Epidermal melanocyte (primary cell): ENCODE measurements around the gene TAS1R2.
"Not testable (repeated sequence)": the region's sequence is repeated elsewhere in the genome, so short reads cannot be mapped to it uniquely, and the experiment has no call there.

Experiments
- DNase-seq: peaks from one replicate; pipeline ENCODE4 v3.0.0; 2011; ENCODE audit warnings: low spot score; ENCODE audit not compliant: insufficient read length

The TAS1R2 gene

DNA sequence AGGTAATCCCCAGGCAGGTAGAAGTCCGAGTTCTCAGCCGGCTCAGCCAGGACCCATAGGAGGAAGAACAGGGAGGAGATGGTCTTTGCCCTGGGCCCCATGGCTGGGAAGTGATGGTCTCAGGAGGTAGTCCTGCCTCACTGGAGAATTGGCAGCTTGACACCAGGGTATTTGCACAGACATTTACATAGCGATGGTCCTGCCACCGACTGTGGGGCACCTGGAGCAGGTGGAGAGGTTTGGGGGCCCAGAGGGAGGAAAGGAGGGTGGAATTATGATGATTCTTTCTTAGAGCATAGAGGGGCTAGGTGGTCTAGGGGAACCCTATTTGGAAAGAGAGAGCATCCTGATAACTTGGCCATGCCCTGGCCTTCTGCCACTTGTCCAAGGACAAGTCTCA, at the start of gene TAS1R2:
TSS of gene TAS1R2 (minus strand) at position 101 of the 400 bp plus-strand sequence. CDS start at position 101, 0 bp downstream.
- no peak for DNase-seq

DNA sequence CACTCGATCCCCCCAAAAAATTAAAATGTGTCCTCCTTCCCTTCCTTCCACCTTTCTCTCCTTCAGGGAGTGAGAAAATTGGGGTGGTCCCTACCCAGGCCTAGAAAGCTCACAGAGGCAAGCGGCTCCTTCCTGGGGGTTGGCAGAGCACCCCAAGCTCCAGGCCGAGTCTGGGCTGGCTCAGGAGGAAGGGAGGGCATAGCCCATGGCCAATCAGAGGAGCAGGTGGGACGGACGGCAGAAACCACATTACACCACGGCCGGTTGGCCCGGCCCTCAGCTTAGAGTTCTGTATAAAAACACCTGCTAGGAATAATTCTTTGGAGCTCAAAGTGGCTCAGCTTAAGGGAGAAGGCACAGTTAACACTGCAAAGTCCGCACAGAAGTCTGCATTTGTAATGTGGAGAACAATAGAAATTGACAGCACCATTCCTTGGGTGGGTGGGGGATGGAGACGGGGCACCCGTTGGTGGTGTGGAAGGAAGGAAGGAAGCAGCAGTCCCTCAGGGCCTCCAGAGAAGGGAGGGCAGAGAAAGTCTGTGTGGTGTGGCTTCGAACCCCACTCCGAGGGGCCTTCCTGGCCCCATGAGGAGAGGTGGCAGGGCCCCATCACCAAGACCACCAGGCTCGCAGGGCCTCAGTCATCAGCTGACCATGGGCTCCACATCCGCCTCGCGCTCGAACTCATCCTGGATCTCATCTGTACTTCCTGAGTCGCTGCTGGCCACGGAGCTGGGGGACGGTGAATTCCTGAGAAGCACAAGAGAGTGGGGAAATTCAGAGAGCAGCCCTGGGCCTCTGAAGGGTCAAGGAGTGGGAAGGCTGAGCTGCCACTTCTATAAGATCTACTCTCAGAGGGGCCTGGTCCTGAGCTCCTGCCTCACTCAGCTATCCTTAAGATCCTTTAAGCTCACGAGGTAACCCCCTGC, 48.7 kb upstream of the TAS1R2 start:
- no peak for DNase-seq

DNA sequence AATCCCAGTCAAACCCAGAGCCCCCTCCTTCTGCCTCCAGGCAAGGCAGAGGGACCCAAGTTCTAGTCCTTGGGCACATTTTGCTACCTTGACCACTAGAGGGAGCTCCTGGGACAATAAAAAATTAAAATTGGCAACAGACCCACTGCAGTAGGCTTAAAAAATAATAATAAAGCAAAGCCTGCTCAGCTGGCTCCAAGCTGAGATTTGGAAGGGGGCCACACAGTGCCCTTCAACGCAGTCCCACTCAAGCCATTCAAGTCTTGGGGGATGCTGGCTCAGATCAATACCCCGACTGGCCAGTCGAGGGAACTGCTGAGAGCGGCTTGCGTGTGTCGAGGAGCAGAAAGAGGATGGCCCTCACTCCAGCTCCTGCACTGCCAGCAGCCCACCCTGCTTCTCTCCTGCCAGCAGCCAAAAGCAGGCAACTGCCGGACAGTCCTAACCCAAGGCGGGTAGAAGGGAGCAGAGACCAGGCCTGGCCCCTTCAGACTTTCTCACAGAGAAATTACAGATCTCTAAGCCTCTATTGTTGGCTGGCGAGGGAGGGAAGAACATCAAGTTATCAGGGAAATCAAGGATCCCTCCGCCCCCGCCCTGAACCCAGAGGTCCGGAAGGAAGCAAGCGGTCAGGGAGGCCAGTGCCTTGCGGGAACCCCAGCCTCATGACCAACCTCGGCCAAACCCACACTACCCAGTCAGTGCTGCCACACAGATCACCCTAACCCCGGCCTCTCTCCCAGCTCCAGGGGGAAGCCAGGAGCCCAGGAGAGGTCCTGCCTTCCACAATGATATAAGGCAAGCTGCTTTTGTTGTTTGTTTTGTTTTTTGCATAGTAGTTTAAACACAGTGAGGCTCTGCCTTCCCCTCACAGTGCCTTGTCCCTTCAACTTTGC, 47.8 kb upstream of the TAS1R2 start:
- peak; percentile 52 for DNase-seq

DNA sequence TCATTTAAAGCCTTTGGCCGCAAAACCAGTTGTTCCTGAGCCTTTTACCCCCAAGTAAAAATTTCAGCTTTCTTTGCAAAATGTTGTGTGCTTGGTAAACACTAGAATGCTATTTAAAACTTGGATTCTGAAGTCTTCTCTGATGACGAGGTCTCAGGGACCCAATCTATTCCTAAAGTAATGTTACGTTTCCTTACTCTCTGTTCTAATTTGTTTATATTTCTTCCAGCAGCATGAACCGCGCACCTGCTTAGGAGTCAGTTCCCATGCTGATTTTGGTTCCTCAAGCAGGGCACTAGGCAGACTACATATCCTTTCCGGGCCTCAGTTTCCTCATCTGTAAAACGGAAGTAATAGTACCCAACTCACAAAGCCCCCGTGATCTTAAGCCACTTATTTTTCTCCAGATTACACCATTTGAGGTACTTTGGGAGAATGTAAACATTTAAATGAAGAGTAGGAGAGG, 43.9 kb upstream of the TAS1R2 start:
- no peak for DNase-seq

DNA sequence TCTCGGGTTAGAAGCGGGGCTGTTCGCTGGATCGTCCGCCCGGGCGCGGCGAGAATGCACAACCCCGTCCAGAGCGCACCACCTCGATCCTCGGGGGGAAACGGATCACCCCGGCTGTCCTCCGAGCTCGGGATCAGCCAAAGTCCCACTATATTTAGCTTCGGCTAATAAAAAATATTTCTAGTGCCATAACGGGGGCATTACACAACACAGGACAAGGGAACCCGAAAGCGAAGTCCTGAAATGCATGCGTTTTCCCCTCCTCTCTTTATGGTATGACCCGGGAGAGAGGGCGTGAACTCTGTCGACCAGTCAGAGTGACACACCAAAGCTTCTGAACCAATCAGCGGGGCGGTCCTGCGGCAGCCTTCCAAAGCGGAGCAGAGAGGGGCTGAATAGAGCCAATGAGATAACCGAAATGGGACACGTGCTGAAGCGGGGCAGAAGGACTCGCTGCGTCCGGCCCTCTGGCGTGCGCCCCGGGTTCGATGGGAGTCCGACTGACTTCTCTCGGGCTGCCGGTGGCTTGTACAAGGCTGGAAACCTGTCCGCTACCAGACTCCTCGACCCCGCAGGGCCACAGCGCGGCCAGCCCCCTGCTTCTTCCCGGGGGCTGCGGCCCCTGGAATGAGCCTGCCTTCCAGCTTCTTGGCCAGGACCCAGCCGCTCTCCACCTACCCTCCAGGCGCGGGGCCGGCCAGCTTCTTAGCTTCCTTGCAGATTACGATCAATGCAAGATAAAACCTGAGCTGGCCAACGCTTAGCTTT, 43.2 kb upstream of the TAS1R2 start, which contains the start of gene ALDH4A1:
TSS of gene ALDH4A1 (minus strand) at position 33 of the 768 bp plus-strand sequence. CDS start at position 1, 32 bp downstream.
- DNase-seq, result peak; percentile 100

DNA sequence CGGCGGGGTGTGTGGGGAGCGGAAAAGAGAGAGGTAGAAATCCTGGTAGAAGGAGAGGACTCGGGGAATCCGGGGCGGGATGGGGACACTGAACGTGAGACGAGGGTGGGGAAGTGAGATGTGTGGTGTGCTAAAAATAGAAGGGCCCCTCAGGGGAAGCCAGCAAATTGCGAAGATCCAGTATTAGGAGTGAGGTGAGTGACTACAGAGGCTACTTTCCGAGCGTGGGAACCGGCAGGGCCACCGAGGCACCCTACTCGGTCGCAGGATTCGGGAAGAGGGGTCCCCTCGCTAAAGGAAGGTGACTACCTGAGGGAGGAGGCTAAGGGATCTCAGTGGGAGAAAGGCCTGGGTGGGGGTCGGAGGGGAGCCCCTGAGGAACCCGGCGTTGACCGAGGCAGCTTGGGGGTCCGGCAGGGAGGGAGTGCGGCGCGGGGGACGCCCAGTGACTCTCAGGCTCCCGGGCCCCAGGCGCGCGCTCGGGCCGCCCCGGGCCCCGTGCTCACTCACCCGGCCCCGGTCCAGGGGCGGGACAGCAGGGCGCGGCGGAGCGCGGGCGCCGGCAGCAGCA, 42.6 kb upstream of the TAS1R2 start:
- DNase-seq, result no peak

DNA sequence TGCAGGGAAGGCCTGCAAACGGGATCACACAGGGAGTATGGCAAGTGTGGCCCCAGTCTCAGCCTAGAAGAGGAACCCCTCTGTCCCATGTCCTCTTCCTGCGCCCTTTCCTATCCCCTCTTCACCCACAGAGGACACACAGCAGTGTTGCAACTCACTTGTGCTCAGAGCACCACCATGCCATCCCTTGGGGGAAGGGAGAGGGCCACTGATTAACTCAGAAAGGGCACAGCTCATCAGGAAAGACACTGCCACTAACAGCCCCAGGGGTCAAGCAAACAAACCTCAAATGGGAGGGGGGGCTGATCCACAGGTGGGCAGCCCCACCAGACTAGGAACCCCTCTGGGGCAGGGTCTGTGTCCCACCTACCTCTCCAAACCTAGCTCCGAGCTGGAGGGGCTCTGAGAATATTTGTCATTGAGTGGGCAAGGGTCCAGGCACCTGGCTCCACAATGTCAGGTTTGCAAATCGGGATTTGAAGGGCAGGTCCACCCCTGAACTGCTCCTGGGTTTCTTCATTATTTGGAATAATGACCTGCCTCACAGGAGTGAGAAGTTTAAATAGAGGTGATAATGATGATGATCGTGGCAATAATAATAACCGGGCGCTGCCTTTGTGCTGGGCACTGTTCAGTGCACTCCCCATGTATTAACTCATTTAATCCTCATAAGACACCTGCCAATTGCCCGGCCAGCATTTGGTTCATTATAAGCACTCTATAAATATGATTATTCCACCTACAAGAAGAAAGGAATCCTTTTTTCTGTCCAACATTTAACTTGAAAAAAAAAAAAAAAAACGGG, 41.9 kb upstream of the TAS1R2 start:
- no peak for DNase-seq

DNA sequence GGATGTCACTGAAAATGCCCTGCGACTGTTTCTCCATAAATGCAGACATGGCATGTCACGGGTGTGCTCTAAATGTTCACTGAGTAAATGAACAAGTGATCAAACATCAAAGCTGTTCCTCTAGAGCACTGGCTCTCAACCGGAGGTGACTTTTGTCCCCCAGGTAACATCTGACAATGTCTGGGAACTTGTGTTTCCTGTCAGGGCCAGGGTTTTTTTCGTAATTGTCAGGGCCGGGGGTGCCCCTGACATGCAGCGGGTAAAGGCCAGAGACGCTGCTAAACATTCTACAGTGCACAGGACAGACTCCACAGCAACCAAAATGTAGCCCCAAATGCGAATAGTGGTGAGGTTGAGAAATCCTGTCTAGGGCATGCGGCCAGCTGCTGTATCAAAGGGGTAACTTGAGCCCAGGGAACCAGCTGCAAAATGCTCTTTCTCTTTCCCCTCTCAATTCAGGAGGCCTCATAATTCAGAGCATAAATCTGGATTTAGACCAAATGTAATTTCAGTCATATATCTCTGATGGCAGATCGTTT, 40.9 kb upstream of the TAS1R2 start:
- DNase-seq, result no peak

DNA sequence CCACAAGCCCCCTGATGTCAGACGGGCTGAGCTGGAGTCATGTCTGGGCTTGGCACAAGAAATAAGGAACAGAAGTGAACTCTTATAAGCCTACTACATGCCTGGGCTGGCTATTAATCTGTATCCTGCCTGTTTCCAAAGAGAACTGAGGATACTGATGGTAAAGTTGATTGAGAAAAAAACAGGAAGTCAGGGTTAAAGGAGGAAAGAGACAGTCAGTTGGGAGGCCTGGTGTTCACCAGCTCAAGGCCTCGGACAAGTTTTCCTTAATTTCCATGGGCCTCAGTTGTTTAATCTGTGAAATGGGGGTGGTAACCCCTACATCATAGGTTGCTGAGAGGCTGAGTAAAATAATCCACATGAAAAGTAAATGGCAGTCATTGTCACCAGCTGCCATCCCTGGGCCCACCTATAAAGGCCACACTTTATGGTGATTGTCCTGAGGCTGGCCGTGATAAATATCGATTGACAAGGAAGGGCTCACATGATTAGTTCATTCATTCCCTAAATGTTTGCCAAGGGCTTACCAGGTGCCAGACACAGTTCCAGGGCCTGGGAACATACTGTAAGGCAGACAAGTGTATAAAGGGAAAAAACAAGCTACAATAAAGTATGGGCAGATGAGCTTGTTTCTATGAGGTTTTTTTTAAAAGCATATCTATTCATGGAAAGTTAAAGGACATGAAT, 40.0 kb upstream of the TAS1R2 start:
- DNase-seq, result no peak

DNA sequence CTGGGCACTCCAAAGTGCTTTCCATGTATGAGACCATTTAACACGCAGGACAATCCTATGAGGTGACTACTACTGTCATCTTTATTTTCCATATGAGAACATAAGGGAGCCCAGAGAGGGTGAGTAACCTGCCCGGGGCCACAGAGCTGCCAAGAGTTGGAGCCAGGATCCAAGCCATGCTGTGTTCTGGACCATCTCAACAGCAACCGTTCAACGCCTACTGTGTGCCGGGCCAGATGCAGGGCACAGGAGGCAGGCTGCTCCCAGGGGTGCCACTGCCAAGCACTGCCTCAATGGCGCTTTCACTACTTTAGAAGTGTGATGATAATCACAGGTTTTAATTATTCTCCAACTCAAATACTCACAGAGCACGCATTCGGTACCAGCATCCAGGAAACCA, 39.1 kb upstream of the TAS1R2 start:
- DNase-seq, result no peak

DNA sequence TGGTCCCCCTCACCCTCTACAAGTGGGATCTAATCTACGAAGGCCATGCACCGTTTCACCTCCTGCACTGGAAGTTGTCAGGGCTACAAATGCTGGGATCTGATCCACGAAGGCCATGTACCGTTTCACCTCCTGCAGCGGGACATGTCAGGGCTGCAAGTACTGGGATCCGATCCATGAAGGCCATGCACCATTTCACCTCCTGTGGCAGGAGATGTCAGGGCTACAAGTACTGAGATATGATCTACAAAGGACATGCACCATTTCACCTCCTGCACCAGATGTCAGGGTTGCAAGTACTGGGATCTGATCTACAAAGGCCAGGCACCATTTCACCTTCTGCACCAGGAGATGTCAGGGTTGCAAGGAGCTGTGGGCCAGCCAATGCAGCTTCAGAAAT, 35.9 kb upstream of the TAS1R2 start:
- no peak for DNase-seq

DNA sequence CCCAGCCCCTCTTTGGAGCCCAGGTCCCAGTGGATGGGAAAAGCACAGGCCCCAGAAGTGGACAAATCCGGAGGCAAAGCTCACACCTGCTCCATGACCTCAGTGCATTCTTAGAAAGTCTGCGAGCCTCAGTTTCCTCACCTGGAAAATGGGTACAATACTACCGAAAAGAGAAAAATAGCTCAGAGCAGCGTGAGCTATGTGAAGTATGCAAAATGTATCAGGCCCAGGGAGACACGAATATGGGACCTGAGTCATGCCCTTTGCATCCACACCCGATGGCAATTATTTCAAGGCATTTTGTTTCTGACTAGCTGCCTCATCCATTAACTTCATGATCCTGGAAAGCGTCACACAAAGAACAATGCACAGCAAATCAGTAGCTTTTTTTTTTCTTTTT, 33.7 kb upstream of the TAS1R2 start:
- no peak for DNase-seq

DNA sequence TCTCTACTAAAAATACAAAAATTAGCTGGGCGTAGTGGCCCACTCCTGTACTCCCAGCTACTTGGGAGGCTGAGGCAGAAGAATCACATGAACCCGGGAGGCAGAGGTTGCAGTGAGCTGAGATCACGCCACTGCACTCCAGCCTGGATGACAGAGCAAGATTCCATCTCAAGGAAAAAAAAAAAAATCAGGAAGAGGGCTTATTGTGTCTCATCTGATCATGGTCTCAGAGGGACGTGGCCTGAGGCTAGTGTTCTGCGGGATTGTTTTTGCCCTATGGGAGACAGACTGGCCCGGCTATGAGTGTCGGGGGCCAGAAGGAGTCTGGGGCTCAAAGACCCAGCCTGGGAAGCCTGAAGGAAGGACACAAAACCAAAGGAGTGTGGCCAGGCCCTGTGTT, 32.4 kb upstream of the TAS1R2 start:
- not testable (repeated sequence) for DNase-seq

DNA sequence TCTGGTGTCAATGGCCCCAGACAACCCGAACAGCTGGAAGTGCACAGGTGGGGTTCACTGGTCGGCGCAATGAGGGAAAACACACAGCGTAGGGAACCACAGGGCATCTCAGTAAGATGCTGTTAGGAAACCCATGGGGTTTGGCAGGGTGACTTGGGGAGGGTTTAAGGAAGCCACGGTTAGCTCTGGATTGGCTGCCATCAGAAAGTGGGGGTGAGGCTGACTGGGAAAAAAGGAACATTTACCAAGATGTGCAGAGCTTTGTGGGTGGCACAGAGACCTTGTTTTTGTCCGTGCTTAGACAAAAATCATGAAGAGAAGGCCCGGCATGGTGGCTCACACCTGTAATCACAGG, 31.9 kb upstream of the TAS1R2 start:
- no peak for DNase-seq

DNA sequence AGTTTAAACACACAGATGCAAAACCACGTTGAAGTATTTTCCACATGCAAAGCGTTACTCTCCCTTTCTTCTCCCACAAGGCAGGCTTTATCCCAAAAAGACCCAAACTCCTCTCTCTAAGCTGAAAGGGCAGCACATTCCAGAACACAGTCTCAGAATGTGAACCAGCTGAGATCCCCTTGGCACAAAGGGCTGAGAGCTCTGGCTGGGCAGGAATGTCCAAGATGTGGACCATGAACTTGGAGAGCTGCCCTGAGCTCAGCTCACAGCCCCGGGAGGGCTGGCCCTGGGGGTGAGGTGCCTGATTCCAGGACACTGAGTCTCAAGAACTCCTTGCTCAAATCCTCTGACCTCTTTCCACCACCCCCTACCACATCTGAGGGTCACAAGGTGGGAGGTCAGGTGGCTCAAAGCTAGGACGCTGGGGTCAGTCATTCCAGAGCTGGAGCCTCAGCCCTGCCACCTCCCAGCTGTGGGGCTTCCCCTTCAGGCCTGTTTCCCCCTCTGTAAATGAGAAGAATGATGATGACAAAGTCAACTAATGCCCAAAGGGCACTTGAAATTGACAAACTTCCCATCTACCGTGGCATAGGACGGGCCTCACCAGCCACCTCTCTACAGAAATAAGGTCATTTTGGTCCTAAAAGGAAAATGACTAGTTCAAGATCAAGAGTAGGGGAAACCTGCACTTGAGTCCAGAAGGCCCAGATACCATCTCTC, 31.4 kb upstream of the TAS1R2 start:
- peak; percentile 80 for DNase-seq

DNA sequence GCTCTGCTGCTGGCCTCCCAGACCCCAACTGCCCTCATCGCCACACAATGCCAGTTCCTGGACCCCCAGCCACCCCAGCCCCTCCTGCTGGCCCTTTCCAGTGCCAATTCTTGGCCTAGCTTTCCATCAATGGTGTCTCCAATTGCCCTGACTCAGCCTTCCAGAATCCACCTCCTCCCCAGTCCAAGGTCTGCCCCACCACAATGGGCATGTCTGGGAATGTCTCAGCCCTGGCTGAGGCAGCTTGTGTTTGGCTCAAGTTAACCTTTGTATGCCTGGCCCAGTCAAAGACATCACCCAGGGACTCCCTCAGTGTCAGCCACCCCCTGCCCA, 26.5 kb upstream of the TAS1R2 start:
- no peak for DNase-seq

DNA sequence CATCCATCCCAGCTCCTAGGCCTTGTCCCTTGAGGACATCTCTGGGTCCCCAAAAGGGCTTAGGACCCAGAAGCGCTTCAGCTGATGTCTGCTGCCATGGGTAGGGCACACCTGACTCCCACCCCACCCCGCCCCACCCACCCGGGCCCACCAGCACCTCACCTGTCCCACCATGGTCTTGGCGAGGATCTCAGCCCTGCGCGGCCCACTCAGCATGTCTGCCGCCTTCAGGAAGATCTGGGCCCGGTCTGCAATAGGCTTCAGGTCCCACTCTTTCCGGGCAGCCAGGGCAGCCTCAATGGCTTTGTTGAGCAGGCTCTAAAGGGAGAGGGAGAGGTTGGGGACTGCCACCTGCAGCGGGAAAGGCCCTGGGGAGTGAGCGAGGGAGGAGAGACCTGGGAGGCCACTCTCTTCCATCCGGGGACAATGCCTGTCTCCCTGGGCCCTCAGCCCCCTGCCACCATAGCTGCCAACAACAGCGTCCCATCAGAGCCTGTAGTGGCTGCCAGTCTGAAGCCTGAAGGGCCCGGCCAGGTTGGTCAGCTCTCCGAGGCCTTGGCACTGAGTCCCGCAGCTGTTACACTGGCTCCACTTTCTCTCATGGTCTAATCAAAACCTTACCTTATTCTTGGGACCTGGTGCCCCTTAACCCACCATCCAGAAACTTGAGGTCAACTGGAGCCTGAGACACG, 26.0 kb upstream of the TAS1R2 start:
- DNase-seq, result no peak

DNA sequence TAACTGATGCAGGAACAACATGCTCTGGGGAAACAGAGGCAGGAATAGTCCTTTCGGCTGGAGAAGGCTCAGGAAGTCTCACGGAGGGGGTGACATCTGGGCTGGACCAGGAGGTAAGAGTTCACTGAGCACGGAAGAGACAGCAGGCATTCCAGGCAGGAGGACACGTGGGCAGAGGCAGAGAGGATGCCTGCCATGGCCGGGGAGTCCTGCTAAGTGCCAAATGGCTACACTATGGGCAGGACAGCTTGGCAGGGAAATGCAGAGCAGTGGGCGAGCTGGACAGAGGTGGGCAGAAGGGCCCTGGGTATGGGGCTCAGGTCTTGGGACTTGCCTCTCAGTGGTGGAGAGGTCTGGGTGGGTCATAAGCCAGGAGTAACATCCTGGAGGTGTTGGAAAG, 25.3 kb upstream of the TAS1R2 start:
- no peak for DNase-seq
